GM18867 (cell line): ENCODE measurements around the gene LUC7L.

Experiments
- ATAC-seq: cut with Tn5 transposase; IDR thresholded peaks from one replicate; pipeline ENCODE4 v1.9.1; 2021; ENCODE audit warnings: mild to moderate bottlenecking, moderate library complexity; ENCODE audit not compliant: unreplicated experiment

Gene LUC7L

DNA sequence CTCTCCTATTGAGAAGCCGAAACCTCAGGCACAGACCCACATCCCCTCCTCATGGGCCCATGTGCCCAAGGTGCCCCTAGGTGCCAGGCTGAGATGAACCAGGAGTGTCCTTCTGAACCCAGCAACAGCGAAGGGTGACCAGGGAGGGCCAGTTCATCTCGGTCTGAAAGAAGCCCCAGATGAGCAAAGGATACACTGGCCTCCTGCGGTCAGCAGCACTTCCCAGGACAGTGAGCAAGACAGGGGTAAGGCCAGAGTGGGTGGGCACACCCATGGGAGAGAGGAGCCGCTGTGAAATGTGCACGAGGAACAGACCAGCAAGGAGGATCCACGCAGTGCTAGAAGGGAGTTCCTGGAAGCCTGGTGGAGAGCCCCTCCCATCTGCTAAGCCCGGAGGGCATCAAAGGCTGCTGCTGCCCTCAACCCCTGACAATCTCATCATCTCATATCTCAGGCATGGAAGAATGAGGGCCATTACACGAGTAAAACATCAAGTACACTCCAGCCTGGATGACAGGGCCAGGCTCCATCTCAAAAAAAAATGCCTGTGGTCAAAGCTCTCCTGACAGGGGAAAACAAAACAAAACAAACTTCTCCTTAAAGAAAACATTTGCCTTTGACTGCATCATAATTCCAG lies 80.1 kb downstream of the LUC7L start:
- ATAC-seq = no peak

- no peak for ATAC-seq
Measured at GRCh38 chr16:146646-147045, 82.6 kb downstream of the LUC7L start.

- no peak for ATAC-seq
Measured at GRCh38 chr16:144797-145252, 84.4 kb downstream of the LUC7L start.

GRCh38 chr16:143456-143855 lies 85.8 kb downstream of the LUC7L start:
- ATAC-seq = no peak

DNA sequence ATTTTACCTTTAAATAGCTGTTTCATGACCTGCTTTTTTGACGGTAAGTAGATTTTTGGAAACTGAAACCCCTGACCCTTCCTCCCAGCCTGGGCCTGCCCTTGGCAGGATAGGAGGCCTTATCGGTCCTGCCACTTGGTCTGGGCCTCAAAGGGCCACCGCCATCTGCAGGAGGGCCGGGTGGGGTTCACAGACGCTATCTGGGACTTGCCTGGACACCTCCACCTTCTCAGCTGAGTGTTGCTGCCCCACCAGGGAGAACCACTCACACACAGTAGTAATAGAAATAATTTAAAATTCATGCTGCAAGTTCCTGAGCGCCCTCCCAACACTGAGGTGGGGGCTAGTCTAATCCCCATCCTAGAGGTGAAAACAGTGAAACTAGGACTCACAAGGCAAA lies 86.2 kb downstream of the LUC7L start:
- ATAC-seq = no peak

DNA sequence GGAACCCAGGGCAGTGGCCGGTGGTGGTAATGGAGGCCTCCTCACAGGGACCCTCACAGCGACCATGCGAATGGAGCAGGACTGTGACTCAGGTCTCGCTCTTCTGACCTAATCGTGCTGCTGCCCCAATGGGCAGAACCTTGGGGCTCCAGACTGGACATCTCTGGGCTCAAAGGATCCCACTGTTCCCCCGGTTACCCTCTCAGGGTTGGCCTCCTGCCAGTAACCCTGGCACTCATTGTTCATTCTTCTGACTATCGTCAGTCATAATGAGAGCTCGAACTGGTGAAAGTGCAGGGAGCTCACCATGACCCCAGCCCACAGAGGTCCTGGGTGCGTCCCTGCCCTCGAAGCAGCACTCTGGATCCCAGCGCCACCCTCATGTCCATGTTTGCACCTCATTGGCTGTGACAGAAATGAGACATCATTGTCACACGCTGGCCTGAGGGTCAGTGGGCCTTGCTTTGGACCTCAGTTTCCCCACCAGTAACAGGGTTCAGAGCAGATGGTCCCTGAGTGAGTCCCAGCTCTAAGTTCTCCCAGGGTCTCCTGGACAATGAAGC lies 86.8 kb downstream of the LUC7L start:
- ATAC-seq = no peak

GRCh38 chr16:140175-140857 lies 88.9 kb downstream of the LUC7L start:
- no peak for ATAC-seq
